ENCODE results near the gene MYO18A.

Gene MYO18A

GRCh38 chr17:29121442-29121841, 58.8 kb downstream of the MYO18A start:
- DNase-seq, result no peak

GRCh38 chr17:29120433-29120832, 59.8 kb downstream of the MYO18A start:
- DNase-seq, result no peak

- no peak for DNase-seq
Measured at GRCh38 chr17:29119265-29119664, 60.9 kb downstream of the MYO18A start.

- no peak for DNase-seq
Measured at GRCh38 chr17:29116804-29117753, 63.1 kb downstream of the MYO18A start.

- DNase-seq, result no peak
Measured at GRCh38 chr17:29115961-29116803, 64.0 kb downstream of the MYO18A start.

DNA sequence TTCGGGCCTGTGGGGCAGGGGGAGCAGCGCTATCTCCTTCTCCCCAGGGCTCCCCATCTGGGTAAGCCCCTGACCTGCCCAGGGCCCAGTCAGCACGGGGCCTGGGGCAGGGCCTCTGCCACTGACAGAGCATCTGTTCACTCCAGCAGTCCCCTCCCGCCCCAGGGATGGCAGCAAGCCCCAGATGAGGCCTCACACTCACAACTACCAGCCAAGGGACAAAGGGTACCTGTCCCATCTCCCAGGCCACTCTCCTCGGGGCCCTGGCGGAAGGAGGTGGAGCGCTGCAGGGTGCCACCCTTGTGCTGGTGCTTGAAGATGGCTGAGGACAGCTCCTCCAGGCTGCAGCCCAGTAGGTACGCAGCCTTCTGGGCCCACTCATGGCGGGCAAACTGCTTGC, 64.8 kb downstream of the MYO18A start:
- no peak for DNase-seq

GRCh38 chr17:29114141-29114540, 66.1 kb downstream of the MYO18A start:
- DNase-seq, result no peak

- no peak for DNase-seq
Measured at GRCh38 chr17:29113334-29113733, 66.9 kb downstream of the MYO18A start.

DNA sequence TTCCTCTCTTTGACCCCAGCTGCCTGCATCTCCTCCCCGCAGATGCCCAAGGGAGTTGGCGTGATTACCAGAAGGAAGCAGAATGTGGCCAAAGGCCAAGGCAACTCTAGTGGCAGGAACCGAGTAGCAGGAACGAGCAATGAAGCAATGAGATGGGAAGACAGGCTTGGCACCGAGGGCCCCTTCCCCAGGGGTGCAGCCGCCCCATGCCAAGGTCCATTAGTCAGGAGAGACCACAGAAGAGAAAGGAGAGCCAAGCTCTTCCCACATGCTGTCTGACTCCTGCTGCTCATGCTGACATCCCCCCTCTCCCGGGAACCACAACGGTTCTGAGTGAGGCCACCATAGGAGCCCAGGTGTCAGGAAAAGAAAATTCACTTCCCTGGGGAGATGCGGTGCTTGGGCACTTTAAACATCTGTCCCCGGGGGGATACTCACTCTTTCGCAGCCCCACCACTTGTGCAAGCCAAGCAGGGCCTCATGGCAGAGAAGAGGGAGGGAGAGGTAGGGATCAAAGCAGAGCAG, 67.4 kb downstream of the MYO18A start:
- DNase-seq, result no peak

DNA sequence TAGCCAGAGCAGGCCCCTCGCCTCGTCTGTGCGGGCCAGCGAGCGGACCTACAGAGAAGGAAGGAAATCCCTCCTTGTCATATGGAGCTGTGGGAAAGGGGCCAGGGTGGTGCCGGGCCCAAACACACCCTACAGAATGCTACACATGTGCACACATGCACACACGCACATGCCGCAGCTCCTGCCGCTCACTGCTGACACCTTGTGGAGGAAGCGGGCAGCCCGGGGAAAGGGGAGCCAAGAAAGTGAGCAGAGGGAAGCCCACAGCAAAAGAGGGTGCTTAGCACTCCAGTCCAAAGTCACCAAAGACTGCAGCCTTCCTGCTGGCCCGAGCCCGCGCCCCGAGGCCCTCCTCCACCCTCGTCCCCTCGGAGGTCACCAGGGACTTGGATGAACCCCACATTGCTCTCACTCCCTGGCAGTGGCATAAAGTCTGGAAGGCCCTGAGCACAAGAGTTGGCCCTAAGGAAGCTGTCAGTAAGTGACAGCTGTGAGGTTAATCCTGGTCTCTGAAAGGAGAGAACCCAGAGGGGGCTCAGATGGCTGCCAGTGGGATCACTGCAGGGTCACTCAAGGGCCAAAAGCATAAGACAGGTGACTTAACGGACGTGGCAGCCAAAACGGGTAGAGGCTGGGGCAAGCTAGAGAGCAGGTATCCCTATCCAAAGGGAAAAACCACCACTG, 68.2 kb downstream of the MYO18A start:
- no peak for DNase-seq

- no peak for DNase-seq
Measured at GRCh38 chr17:29110372-29110757, 69.8 kb downstream of the MYO18A start.

- no peak for DNase-seq
Measured at GRCh38 chr17:29109477-29110371, 70.5 kb downstream of the MYO18A start.

GRCh38 chr17:29108823-29109476, 71.2 kb downstream of the MYO18A start:
- DNase-seq, result no peak

GRCh38 chr17:29107933-29108822, 72.0 kb downstream of the MYO18A start:
- DNase-seq, result no peak

- no peak for DNase-seq
Measured at GRCh38 chr17:29107084-29107483, 73.1 kb downstream of the MYO18A start.

DNA sequence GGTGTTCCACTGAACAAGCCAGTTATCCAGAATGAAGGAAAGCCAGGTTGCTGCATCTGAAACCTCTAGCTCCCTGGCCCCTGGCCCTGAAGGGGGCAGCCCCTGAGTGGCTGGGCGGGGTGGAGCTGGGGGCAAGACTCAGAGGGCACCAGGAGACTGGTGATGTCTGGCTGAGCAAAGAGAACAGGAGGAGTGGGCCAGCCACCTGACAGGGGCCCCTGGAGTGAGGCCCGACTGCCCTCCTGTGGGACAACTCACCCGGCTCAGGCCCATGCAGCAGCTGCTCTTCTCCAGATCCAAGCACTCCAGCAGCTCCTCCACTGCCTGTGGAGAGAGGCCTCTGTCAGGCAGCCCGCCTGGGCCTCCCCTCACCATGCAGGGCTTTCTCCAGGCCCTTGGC, 76.9 kb downstream of the MYO18A start:
- DNase-seq, result no peak

DNA sequence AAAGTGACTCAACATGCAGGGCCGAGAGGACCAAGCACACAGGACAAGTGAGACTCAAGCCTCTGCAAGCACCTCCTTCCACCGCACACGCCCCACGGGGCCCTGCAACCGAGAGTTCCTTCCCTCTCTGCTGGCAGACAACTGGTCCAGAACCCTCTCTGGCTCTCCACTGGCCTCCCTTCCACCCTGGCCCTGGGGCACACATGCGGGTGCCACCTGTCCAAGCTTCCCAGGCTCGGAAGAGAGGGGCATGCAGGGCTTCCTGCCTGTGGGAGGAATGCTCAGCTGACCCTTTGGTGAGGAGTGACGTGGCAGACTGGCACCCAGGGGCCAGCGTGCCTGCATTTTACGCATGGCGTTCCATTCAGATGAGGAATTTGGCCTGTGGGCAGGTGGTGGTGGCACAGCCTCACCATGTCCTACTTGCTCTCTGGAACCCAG, 77.4 kb downstream of the MYO18A start:
- no peak for DNase-seq

GRCh38 chr17:29102046-29102445, 78.2 kb downstream of the MYO18A start:
- DNase-seq, result no peak

DNA sequence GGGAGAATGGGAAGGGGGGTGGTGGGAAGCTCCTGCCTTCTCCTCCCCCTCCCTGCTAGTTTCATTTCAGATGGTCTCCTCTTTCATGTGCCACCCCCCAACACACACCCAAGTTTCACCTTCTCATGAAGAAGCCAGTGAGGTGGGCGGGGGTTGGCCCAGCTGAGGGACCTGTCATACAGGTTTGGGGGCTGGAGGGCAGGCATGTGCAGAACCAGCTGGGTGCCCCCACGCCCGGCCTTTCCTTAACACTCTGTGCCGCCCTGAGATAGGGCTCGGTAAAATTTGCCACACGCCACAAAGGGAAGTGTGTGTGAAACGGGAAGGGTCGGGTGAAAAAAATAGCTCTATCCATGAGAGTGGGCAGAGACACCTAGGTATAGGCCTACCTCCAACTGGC, 79.9 kb downstream of the MYO18A start:
- no peak for DNase-seq

DNA sequence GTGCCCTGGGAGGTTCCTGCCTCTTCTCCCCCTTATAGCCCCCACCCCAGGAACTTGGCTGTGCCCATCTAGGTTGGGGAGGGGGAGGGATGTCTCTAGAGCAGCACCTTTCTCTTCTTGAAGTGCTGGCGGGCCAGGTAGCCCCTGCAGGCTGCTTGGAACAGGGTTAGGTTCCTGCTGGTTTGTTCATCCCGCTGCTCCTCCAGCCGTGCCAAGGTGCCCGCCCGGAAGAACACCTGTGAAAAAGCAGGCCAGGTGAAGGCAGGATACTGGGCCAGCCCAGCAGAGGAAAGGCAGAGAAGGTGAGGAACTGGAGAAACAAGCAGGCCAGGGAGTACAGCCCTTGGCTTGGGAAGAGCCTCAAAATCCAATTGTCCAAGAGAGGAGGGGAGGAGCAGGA, 80.7 kb downstream of the MYO18A start:
- no peak for DNase-seq
